Right cardiac atrium (tissue), 5 donors: ENCODE results near the gene ASTN2. TPM values are rescaled to one million over a fixed set of nuclear protein-coding genes. Genes with fewer than 3 reads are reported as not detected.

Source experiments
- ATAC-seq, 2 donors: fragments of 200-7000 bp; cut with Tn5 transposase; one replicate each; pipeline versions ENCODE4 v1.8.0 to v1.9.1; 2020; ENCODE audit warnings: moderate library complexity in 2 of 2, mild to moderate bottlenecking in 1 of 2
- DNase-seq, 3 donors: peaks; one replicate each; pipeline ENCODE4 v3.0.0-alpha.2; 2020
- H3K27ac ChIP-seq: one replicate; pipeline ENCODE4 v1.5.1; 2013; ENCODE audit warnings: mild to moderate bottlenecking, low read length, control low read depth, moderate library complexity
- H3K27me3 ChIP-seq: one replicate; pipeline ENCODE4 v1.6.1; 2013; ENCODE audit not compliant: control insufficient read depth, insufficient read depth
- H3K4me1 ChIP-seq: one replicate; pipeline ENCODE4 v1.6.1; 2013; ENCODE audit warnings: low read length; ENCODE audit not compliant: control insufficient read depth, insufficient read depth
- H3K4me3 ChIP-seq: one replicate; pipeline ENCODE4 v1.5.1; 2013; ENCODE audit warnings: low read length, control low read depth
- H3K9me3 ChIP-seq: one replicate; pipeline ENCODE4 v1.6.1; 2013; ENCODE audit warnings: low read length; ENCODE audit not compliant: control insufficient read depth
- WGBS: extraction: QIAGEN DNeasy Blood & Tissue Kit; methylation state at CpG from one replicate; pipeline ENCODE4 v1.1.7; 2013; 5-methylcytosine and 5-hydroxymethylcytosine counted together
- intact Hi-C, 4 donors: fragments of 100-400 bp; cut with DNase I; formaldehyde crosslinking; loops; one replicate each; pipeline versions ENCODE4 v1.11.0 to v1.14.0; 2022 to 2023
- polyA plus RNA-seq: library from polyadenylated mRNA; stranded (reverse); fragments of 200-250 nt; gene quantifications from one replicate; pipeline ENCODE4 v1.2.3, GENCODE V29; 2013
- total RNA-seq, 4 donors: library from RNA; stranded (reverse); fragmentation: NEBNext Ultra II Directional; extraction: Animal tissue kit (Norgen Biotek cat#: 25700); gene quantifications; one replicate each; pipeline ENCODE4 v1.2.1, GENCODE V29; 2021
- donor health status: healthy with polysubstance abuse.
- donor health status: DM: no; HTN: yes; CAD: no.
- donor health status: DM: no; HTN: no; CAD: no.
- donor health status: DM: no; HTN: yes; CAD: no; lungs with severe emphysema.
- donor health status: DM: yes; HTN: yes; CAD: no.

ASTN2 gene
- total and polyA plus RNA-seq, 5 donors = 18.1 to 79.3 (median 59.8) TPM

GRCh38 chr9:116499434-116499833 is 915.4 kb downstream of the ASTN2 start:
- Histone ChIP-seq H3K27ac (no peak overlapping the region), H3K9me3 (no peaks in the 10 kb centered on the region), H3K4me1 (peaks cover 5% of the 10 kb centered on the region), H3K27me3 (no peaks in the 10 kb centered on the region), H3K4me3 (no peak overlapping the region)
- intact Hi-C loops = loop anchor here in 2 of 4 donors (10.0 kb wide), 3 partner anchors 155 to 345 kb away; partner anchors contain the start of gene PAPPA (in 1 of the 2)
- DNase-seq (no peak), ATAC-seq (no peak)

- peak overlapping the region; percentile 2 for H3K27ac ChIP-seq
- H3K9me3 ChIP-seq = no peaks in the 10 kb centered on the region
- 59% methylated on average over 6 of the region's 6 CpGs for WGBS
- H3K27me3 ChIP-seq = no peaks in the 10 kb centered on the region
- peaks cover 5% of the 10 kb centered on the region for H3K4me1 ChIP-seq
- H3K4me3 ChIP-seq = no peak overlapping the region
- DNase-seq (peak in 2 of 3 donors; percentile 50 to 56), ATAC-seq (peak; percentile 28 to 64)
- intact Hi-C loops = loop anchor here in 2 of 4 donors (10.0 kb wide), 3 partner anchors 158 to 342 kb away; partner anchors contain the start of gene PAPPA (in 1 of the 2)
Measured at GRCh38 chr9:116497095-116497890, 917.6 kb downstream of the ASTN2 start.

GRCh38 chr9:116496167-116496566 is 918.7 kb downstream of the ASTN2 start:
- no peak overlapping the region for H3K27ac ChIP-seq
- DNase-seq (no peak), ATAC-seq (no peak)
- no peak overlapping the region for H3K4me3 ChIP-seq
- no peaks in the 10 kb centered on the region for H3K27me3 ChIP-seq
- WGBS = 64% methylated on average over 1 of the region's 1 CpG
- intact Hi-C loops = loop anchor here in 2 of 4 donors (10.0 kb wide), 3 partner anchors 159 to 341 kb away; partner anchors contain the start of gene PAPPA (in 1 of the 2)
- H3K4me1 ChIP-seq = peaks cover 5% of the 10 kb centered on the region
- no peaks in the 10 kb centered on the region for H3K9me3 ChIP-seq

- intact Hi-C loops = loop anchor here in 2 of 4 donors (10.0 kb wide), 3 partner anchors 159 to 341 kb away; partner anchors contain the start of gene PAPPA (in 1 of the 2)
Measured at GRCh38 chr9:116495725-116496124, 919.1 kb downstream of the ASTN2 start.

GRCh38 chr9:116494815-116495634 is 919.8 kb downstream of the ASTN2 start:
- 63% methylated on average over 5 of the region's 5 CpGs for WGBS
- Histone ChIP-seq H3K27ac (no peak overlapping the region), H3K9me3 (no peaks in the 10 kb centered on the region), H3K4me3 (no peak overlapping the region), H3K4me1 (peaks cover 3% of the 10 kb centered on the region), H3K27me3 (no peaks in the 10 kb centered on the region)
- intact Hi-C loops = loop anchor here in 2 of 4 donors (10.0 kb wide), 3 partner anchors 160 to 340 kb away; partner anchors contain the start of gene PAPPA (in 1 of the 2)
- peak in 1 of 2 donors; percentile 48 for ATAC-seq
- DNase-seq = peak in 1 of 3 donors; percentile 53

More at GRCh38 chr9:116495725-116496124, 919.1 kb downstream of the ASTN2 start:
- Histone ChIP-seq H3K9me3 (no peaks in the 10 kb centered on the region), H3K27me3 (no peaks in the 10 kb centered on the region), H3K27ac (no peak overlapping the region), H3K4me1 (peaks cover 5% of the 10 kb centered on the region), H3K4me3 (no peak overlapping the region)
- 81% methylated on average over 6 of the region's 6 CpGs for WGBS
- no peak for DNase-seq
- no peak for ATAC-seq

- DNase-seq = no peak
- intact Hi-C loops = loop anchor here in 2 of 4 donors (10.0 kb wide), 3 partner anchors 161 to 339 kb away; partner anchors contain the start of gene PAPPA (in 1 of the 2)
- Histone ChIP-seq H3K4me3 (no peak overlapping the region), H3K27ac (no peak overlapping the region), H3K4me1 (peaks cover 3% of the 10 kb centered on the region), H3K9me3 (no peaks in the 10 kb centered on the region), H3K27me3 (no peaks in the 10 kb centered on the region)
- 67% methylated on average over 8 of the region's 8 CpGs for WGBS
- no peak for ATAC-seq
Measured at GRCh38 chr9:116493183-116493860, 921.5 kb downstream of the ASTN2 start.

- H3K4me1 ChIP-seq = no peaks in the 10 kb centered on the region
- H3K9me3 ChIP-seq = no peaks in the 10 kb centered on the region
- H3K4me3 ChIP-seq = no peak overlapping the region
- no peaks in the 10 kb centered on the region for H3K27me3 ChIP-seq
- intact Hi-C loops = loop anchor here in 2 of 4 donors (10.0 kb wide), 3 partner anchors 163 to 337 kb away; partner anchors contain the start of gene PAPPA (in 1 of the 2)
- ATAC-seq (no peak), DNase-seq (no peak)
- no peak overlapping the region for H3K27ac ChIP-seq
Measured at GRCh38 chr9:116491659-116492058, 923.2 kb downstream of the ASTN2 start.

GRCh38 chr9:116491219-116491618 is 923.6 kb downstream of the ASTN2 start:
- no peaks in the 10 kb centered on the region for H3K4me1 ChIP-seq
- no peak overlapping the region for H3K27ac ChIP-seq
- no peaks in the 10 kb centered on the region for H3K27me3 ChIP-seq
- H3K4me3 ChIP-seq = no peak overlapping the region
- ATAC-seq (no peak), DNase-seq (no peak)
- 78% methylated on average over 1 of the region's 1 CpG for WGBS
- intact Hi-C loops = loop anchor here in 2 of 4 donors (10.0 kb wide), 3 partner anchors 164 to 336 kb away; partner anchors contain the start of gene PAPPA (in 1 of the 2)
- H3K9me3 ChIP-seq = no peaks in the 10 kb centered on the region

GRCh38 chr9:116490321-116490720 is 924.5 kb downstream of the ASTN2 start:
- H3K4me3 ChIP-seq = no peak overlapping the region
- H3K4me1 ChIP-seq = no peaks in the 10 kb centered on the region
- no peaks in the 10 kb centered on the region for H3K9me3 ChIP-seq
- ATAC-seq (no peak), DNase-seq (no peak)
- intact Hi-C loops = loop anchor here in 2 of 4 donors (10.0 kb wide), 3 partner anchors 164 to 336 kb away; partner anchors contain the start of gene PAPPA (in 1 of the 2)
- H3K27ac ChIP-seq = no peak overlapping the region
- WGBS = 100% methylated on average over 1 of the region's 1 CpG
- H3K27me3 ChIP-seq = no peaks in the 10 kb centered on the region

- Histone ChIP-seq H3K27me3 (no peaks in the 10 kb centered on the region), H3K9me3 (no peaks in the 10 kb centered on the region), H3K4me1 (peaks cover 6% of the 10 kb centered on the region), H3K27ac (no peak overlapping the region), H3K4me3 (no peak overlapping the region)
- intact Hi-C loops = loop anchor here in 1 of 4 donors (10.0 kb wide), 1 partner anchor 334 kb away; the partner anchor contains the start of gene PAPPA
- DNase-seq (no peak), ATAC-seq (no peak)
- 95% methylated on average over 1 of the region's 1 CpG for WGBS
Measured at GRCh38 chr9:116488373-116488772, 926.5 kb downstream of the ASTN2 start.
